Lung (tissue), 12 donors: ENCODE measurements around the gene KRTAP10-4. TPM values are rescaled to one million over a fixed set of nuclear protein-coding genes. Genes with fewer than 3 reads are reported as not detected.

Experiments
- ATAC-seq: fragments of 200-7000 bp; cut with Tn5 transposase; one replicate; pipeline ENCODE4 v1.9.1; 2020; ENCODE audit warnings: moderate number of reproducible peaks; ENCODE audit not compliant: insufficient read depth, low FRiP score
- DNase-seq, 3 donors: peaks; one replicate each; pipeline ENCODE4 v3.0.0-alpha.2; 2013 to 2017
- H3K27ac ChIP-seq, 2 donors: one replicate each; pipeline ENCODE4 v1.5.1; 2013; ENCODE audit warnings: mild to moderate bottlenecking in 2 of 2, moderate library complexity in 2 of 2, control low read depth in 1 of 2, inconsistent platforms in 1 of 2, low read depth in 1 of 2, low read length in 1 of 2
- H3K27me3 ChIP-seq, 3 donors: one replicate each; pipeline ENCODE4 v1.5.1; 2013; ENCODE audit warnings: low read length in 2 of 3; ENCODE audit not compliant: control insufficient read depth in 3 of 3, insufficient read depth in 3 of 3
- H3K36me3 ChIP-seq, 4 donors: one replicate each; pipeline ENCODE4 v1.5.1; 2013; ENCODE audit warnings: low read length in 4 of 4, mild to moderate bottlenecking in 1 of 4, moderate library complexity in 1 of 4; ENCODE audit not compliant: control insufficient read depth in 4 of 4, insufficient read depth in 4 of 4
- H3K4me1 ChIP-seq, 5 donors: one replicate each; pipeline ENCODE4 v1.5.1; 2013; ENCODE audit warnings: low read length in 5 of 5, mild to moderate bottlenecking in 2 of 5, moderate library complexity in 1 of 5; ENCODE audit not compliant: control insufficient read depth in 5 of 5, insufficient read depth in 5 of 5
- H3K4me3 ChIP-seq: one replicate; pipeline ENCODE4 v1.5.1; 2013; ENCODE audit warnings: mild to moderate bottlenecking, control low read depth, moderate library complexity
- H3K9ac ChIP-seq, 2 donors: one replicate each; pipeline ENCODE4 v1.5.1; 2013; ENCODE audit warnings: low read length in 2 of 2, control low read depth in 1 of 2; ENCODE audit not compliant: insufficient read depth in 1 of 2
- H3K9me3 ChIP-seq, 4 donors: one replicate each; pipeline ENCODE4 v1.5.1; 2013; ENCODE audit warnings: low read length in 3 of 4, mild to moderate bottlenecking in 1 of 4, moderate library complexity in 1 of 4; ENCODE audit not compliant: control insufficient read depth in 4 of 4, insufficient read depth in 3 of 4
- CTCF ChIP-seq: IDR thresholded peaks from 2 replicates; pipeline ENCODE4 v1.5.1; 2012; ENCODE audit warnings: mild to moderate bottlenecking; ENCODE audit errors: control extremely low read depth, extremely low read depth
- WGBS, 2 donors: extraction: QIAGEN DNeasy Blood & Tissue Kit; methylation state at CpG; one replicate each; pipeline ENCODE4 v1.1.7; 2013; 5-methylcytosine and 5-hydroxymethylcytosine counted together
- polyA plus RNA-seq, 2 donors: library from polyadenylated mRNA; stranded (reverse); fragments of 200-250 nt; gene quantifications; one replicate each; pipeline ENCODE4 v1.2.1, GENCODE V29; 2013
- total RNA-seq, 2 donors: library from RNA; depleted of rRNA in 1 of 2; stranded (reverse); fragments of >200 nt in 1 of 2; gene quantifications; one replicate each; pipeline ENCODE4 v1.2.1, GENCODE V29; 2014 to 2021
- donor health status: control.
- donor health status: control.
- donor health status: Bipolar disorder and iron deficiency.
- donor health status: healthy.
- donor health status: DM: yes; HTN: yes; CAD: no.

The KRTAP10-4 gene
- total and polyA plus RNA-seq, 4 donors: not detected

GRCh38 chr21:44593598-44594405 is 20.3 kb downstream of the KRTAP10-4 start:
- H3K27ac ChIP-seq: no peak overlapping the region
- ATAC-seq (no peak), DNase-seq (peak; percentile 42 to 67 (median 50))
- H3K9ac ChIP-seq: peak overlapping the region in 1 of 2 donors; percentile 16
- 46 to 62% methylated on average over 20 of the region's 20 CpGs for WGBS, 2 donors
- peaks cover 0 to 8% (median 0%) of the 10 kb centered on the region in 5 donors for H3K4me1 ChIP-seq
- H3K9me3 ChIP-seq: peaks cover 0 to 2% (median 0%) of the 10 kb centered on the region in 4 donors
- no peaks in the 10 kb centered on the region for H3K27me3 ChIP-seq
- H3K36me3 ChIP-seq: no peaks in the 10 kb centered on the region
- H3K4me3 ChIP-seq: no peak overlapping the region
- TF ChIP-seq CTCF: no peak

GRCh38 chr21:44594406-44594916 is 20.9 kb downstream of the KRTAP10-4 start:
- Histone ChIP-seq H3K9ac (no peak overlapping the region), H3K4me3 (no peak overlapping the region), H3K36me3 (no peaks in the 10 kb centered on the region), H3K27ac (no peak overlapping the region), H3K27me3 (no peaks in the 10 kb centered on the region), H3K4me1 (peaks cover 0 to 8% (median 0%) of the 10 kb centered on the region in 5 donors), H3K9me3 (peaks cover 0 to 3% (median 0%) of the 10 kb centered on the region in 4 donors)
- no peak for TF ChIP-seq CTCF
- no peak for ATAC-seq
- no peak for DNase-seq
- WGBS, 2 donors: 79 to 87% methylated on average over 12 of the region's 12 CpGs

GRCh38 chr21:44595524-44595923 is 22.0 kb downstream of the KRTAP10-4 start:
- Histone ChIP-seq H3K4me1 (peaks cover 0 to 8% (median 0%) of the 10 kb centered on the region in 5 donors), H3K9ac (no peak overlapping the region), H3K9me3 (peaks cover 0 to 3% (median 0%) of the 10 kb centered on the region in 4 donors), H3K27me3 (no peaks in the 10 kb centered on the region), H3K27ac (no peak overlapping the region), H3K4me3 (no peak overlapping the region), H3K36me3 (no peaks in the 10 kb centered on the region)
- WGBS, 2 donors: 73 to 76% methylated on average over 6 of the region's 6 CpGs
- no peak for ATAC-seq
- DNase-seq: no peak
- TF ChIP-seq CTCF: no peak
